Loucy (cell line): ENCODE measurements around the gene AMZ2.
"Not testable (repeated sequence)": the region's sequence is repeated elsewhere in the genome, so short reads cannot be mapped to it uniquely, and the experiment has no call there.

ENCODE experiments used
- CTCF ChIP-seq: fragments of 200-600 bp; sonication (generic); conservative IDR thresholded peaks from 2 replicates; pipeline ENCODE4 v1.5.1; 2014; ENCODE audit warnings: mild to moderate bottlenecking, antibody characterized with exemption, low read length
- EZH2phosphoT487 ChIP-seq: fragments of 200-600 bp; IDR thresholded peaks from 2 replicates; pipeline ENCODE4 v1.6.1; 2018; ENCODE audit warnings: antibody characterized with exemption, mild to moderate bottlenecking, moderate library complexity, borderline replicate concordance

GRCh38 chr17:68209191-68209900 is 38.5 kb upstream of the AMZ2 start:
- not testable (repeated sequence) for TF ChIP-seq CTCF, EZH2phosphoT487
